ENCODE results near the gene BATF3. TPM values are rescaled to one million over a fixed set of nuclear protein-coding genes. Genes with fewer than 3 reads are reported as not detected.

Gene BATF3
- total RNA-seq, 2 experiments from 2014 or later = 2.1 to 3.1 TPM

DNA sequence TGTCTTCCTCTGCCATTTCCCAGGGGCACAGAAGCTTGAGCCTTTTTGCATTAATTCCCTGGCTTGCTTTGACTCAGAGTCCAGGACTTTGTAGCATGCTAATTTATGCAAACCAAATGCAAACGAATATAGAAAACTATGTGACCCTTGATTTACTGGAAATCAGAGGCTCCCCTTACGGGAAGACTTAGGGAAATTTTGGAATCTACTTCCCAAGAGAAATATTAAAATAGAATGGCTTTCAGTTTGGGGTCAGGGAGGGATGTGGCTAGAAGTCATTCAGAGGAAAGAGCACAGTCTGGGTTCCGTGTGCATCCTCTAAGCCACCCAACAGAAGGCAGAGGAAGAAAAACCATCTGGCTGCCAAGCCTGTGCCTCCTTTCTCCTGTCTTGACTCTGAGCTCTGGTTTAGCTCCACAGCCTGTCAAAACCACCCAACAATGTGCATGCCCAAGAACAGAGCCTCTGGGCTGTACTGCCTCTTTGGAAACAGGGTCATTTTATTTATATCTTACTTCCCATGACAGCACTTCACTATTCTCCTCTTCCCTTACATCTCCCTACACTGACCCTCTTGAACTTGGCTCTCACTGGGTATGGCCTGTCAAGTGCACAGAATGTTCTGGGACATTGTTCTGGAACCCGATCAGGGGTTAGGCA, 61.0 kb downstream of the BATF3 start:
- H3K27ac ChIP-seq (ENCODE audit: low read depth, low read length, poor library complexity, severe bottlenecking) = no peak overlapping the region
- peaks cover 8% of the 10 kb centered on the region for H3K4me1 ChIP-seq (ENCODE audit: insufficient read depth, low read length, poor library complexity, severe bottlenecking)
- CTCF ChIA-PET (ENCODE audit: unreplicated experiment) = no interaction called here
- H3K4me3 ChIP-seq (ENCODE audit: low read depth, low read length, poor library complexity, severe bottlenecking) = no peak overlapping the region
- BruUV-seq (replicated peaks) = no TSS peak
- no peak overlapping the region for H2AFZ ChIP-seq (ENCODE audit: low read length)
- POLR2A ChIA-PET = interaction anchor here (0.6 kb wide), 1 partner anchor 20 kb away, joined by 3 read pairs; no protein-coding TSS in a partner anchor
- no peak overlapping the region for H3K4me2 ChIP-seq (ENCODE audit: low read length)
- H3K9me2 ChIP-seq (ENCODE audit: insufficient read depth, low read length) = no peaks in the 10 kb centered on the region
- no peaks in the 10 kb centered on the region for H4K20me1 ChIP-seq (ENCODE audit: insufficient read depth, low read length)
- intact Hi-C loops (cut with micrococcal nuclease; ENCODE audit: unreplicated experiment) = no loop called here
- H3K79me2 ChIP-seq (ENCODE audit: insufficient read depth, low read depth, low read length) = no peaks in the 10 kb centered on the region
- H3K9me3 ChIP-seq (ENCODE audit: low read length) = no peaks in the 10 kb centered on the region
- no peaks in the 10 kb centered on the region for H3K36me3 ChIP-seq (ENCODE audit: insufficient read depth, low read length)
- no peak for TF ChIP-seq EZH2phosphoT487 (IDR thresholded peaks at IDR 0.05; ENCODE audit: borderline replicate concordance, low read depth, low read length)
- TF ChIP-seq, protein P1, sequence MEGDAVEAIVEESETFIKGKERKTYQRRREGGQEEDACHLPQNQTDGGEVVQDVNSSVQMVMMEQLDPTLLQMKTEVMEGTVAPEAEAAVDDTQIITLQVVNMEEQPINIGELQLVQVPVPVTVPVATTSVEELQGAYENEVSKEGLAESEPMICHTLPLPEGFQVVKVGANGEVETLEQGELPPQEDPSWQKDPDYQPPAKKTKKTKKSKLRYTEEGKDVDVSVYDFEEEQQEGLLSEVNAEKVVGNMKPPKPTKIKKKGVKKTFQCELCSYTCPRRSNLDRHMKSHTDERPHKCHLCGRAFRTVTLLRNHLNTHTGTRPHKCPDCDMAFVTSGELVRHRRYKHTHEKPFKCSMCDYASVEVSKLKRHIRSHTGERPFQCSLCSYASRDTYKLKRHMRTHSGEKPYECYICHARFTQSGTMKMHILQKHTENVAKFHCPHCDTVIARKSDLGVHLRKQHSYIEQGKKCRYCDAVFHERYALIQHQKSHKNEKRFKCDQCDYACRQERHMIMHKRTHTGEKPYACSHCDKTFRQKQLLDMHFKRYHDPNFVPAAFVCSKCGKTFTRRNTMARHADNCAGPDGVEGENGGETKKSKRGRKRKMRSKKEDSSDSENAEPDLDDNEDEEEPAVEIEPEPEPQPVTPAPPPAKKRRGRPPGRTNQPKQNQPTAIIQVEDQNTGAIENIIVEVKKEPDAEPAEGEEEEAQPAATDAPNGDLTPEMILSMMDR (conservative IDR thresholded peaks at IDR 0.05; ENCODE audit: low read length) = no peak
- no peak for DNase-seq (ENCODE audit: low spot score)

DNA sequence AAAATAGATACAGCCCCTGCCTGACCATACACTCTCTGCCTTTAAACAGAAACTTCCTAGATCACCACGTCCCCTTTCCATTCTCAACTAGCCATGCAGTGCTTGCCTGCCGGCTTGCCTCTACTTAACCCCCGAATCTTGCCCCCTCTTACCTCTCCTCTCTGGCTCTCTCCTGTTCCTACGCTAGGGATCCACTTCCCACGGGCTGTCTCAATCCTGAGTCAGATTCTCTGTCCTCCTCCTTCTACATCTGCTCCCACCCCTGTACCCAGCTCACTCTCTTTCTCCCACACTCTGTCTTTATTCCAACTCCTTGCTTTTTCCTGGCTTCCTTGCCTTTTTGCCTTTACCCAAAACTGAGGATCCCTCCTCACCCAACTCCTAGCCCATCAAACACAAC, 61.7 kb downstream of the BATF3 start:
- CTCF ChIA-PET (ENCODE audit: unreplicated experiment) = no interaction called here
- POLR2A ChIA-PET = no interaction called here
- no peak for TF ChIP-seq EZH2phosphoT487 (IDR thresholded peaks at IDR 0.05; ENCODE audit: borderline replicate concordance, low read depth, low read length)
- TF ChIP-seq, protein P1 (conservative IDR thresholded peaks at IDR 0.05; ENCODE audit: low read length) = no peak
- Histone ChIP-seq H3K36me3 (ENCODE audit: insufficient read depth, low read length) (no peaks in the 10 kb centered on the region), H4K20me1 (ENCODE audit: insufficient read depth, low read length) (no peaks in the 10 kb centered on the region), H3K9me2 (ENCODE audit: insufficient read depth, low read length) (no peaks in the 10 kb centered on the region), H3K27ac (ENCODE audit: low read depth, low read length, poor library complexity, severe bottlenecking) (no peak overlapping the region), H2AFZ (ENCODE audit: low read length) (no peak overlapping the region), H3K9me3 (ENCODE audit: low read length) (no peaks in the 10 kb centered on the region), H3K79me2 (ENCODE audit: insufficient read depth, low read depth, low read length) (no peaks in the 10 kb centered on the region), H3K4me3 (ENCODE audit: low read depth, low read length, poor library complexity, severe bottlenecking) (no peak overlapping the region), H3K4me2 (ENCODE audit: low read length) (no peak overlapping the region), H3K4me1 (ENCODE audit: insufficient read depth, low read length, poor library complexity, severe bottlenecking) (peaks cover 8% of the 10 kb centered on the region)
- BruUV-seq (replicated peaks) = no TSS peak
- no peak for DNase-seq (ENCODE audit: low spot score)
- intact Hi-C loops (cut with micrococcal nuclease; ENCODE audit: unreplicated experiment) = no loop called here

Other genes starting within 250 kb of the BATF3 start
- gene ATF3, start 91.1 kb downstream of the BATF3 start, total RNA-seq (2014; rRNA removed; shearing (Covaris generic)) = 2.7 and 4.7 TPM in 2 replicates
- 2.9 and 3.7 TPM in 2 replicates for gene ATF3, start 91.1 kb downstream of the BATF3 start, total RNA-seq (2022)
- gene NSL1, start 91.9 kb upstream of the BATF3 start, total RNA-seq (2014; rRNA removed; shearing (Covaris generic)) = 70.9 and 74.9 TPM in 2 replicates
- gene NSL1, start 91.9 kb upstream of the BATF3 start, total RNA-seq (2022) = 66.8 and 71.1 TPM in 2 replicates
- 35.4 and 36.1 TPM in 2 replicates for gene TATDN3, start 92.1 kb upstream of the BATF3 start, total RNA-seq (2014; rRNA removed; shearing (Covaris generic))
- gene TATDN3, start 92.1 kb upstream of the BATF3 start, total RNA-seq (2022) = 52.5 and 54.2 TPM in 2 replicates
- gene SPATA45, start 147.8 kb upstream of the BATF3 start, total RNA-seq (2014; rRNA removed; shearing (Covaris generic)) = 0.82 TPM in 1 of 2 replicates, not detected in the other
- gene SPATA45, start 147.8 kb upstream of the BATF3 start, total RNA-seq (2022) = 0.74 and 2.0 TPM in 2 replicates
- 10.4 and 22.4 TPM in 2 replicates for gene FLVCR1, start 158.4 kb upstream of the BATF3 start, total RNA-seq (2014; rRNA removed; shearing (Covaris generic))
- 16.5 and 21.2 TPM in 2 replicates for gene FLVCR1, start 158.4 kb upstream of the BATF3 start, total RNA-seq (2022)

All from OCI-LY7 (cell line).